Activated CD4-positive, alpha-beta T cell treated with anti-CD3 and anti-CD28 coated beads, Interleukin-2, amount 10 ng/mL, durations not matched to agents 7 days and 5 days (primary cell): Measurements from ENCODE around the gene EFEMP2. TPM values are rescaled to one million over a fixed set of nuclear protein-coding genes. Genes with fewer than 3 reads are reported as not detected.
"Not testable (repeated sequence)": the region's sequence is repeated elsewhere in the genome, so short reads cannot be mapped to it uniquely, and the experiment has no call there.

Experiments
- CTCF ChIA-PET: fragments of 350-600 bp; sonication (Branson Sonifier 250); formaldehyde crosslinking; loops from one replicate; lab custom pipeline; 2021; ENCODE audit warnings: antibody characterized with exemption; lab: Charles Lee
- POLR2A ChIA-PET: fragments of 350-600 bp; sonication (Branson Sonifier 250); formaldehyde crosslinking; loops from one replicate; lab custom pipeline; 2021; ENCODE audit warnings: antibody characterized with exemption; lab: Charles Lee
- DNase-seq: peaks from one replicate; pipeline ENCODE4 v3.0.0-alpha.2; 2020
- H3K27ac Mint-ChIP-seq: one replicate; pipeline ENCODE4 v1.8.0; 2021; ENCODE audit warnings: mild to moderate bottlenecking, moderate library complexity, mixed read lengths
- H3K27me3 Mint-ChIP-seq: one replicate; pipeline ENCODE4 v1.8.0; 2021; ENCODE audit warnings: mixed read lengths
- H3K36me3 Mint-ChIP-seq: one replicate; pipeline ENCODE4 v1.8.0; 2021; ENCODE audit warnings: low read depth, mixed read lengths
- H3K4me1 Mint-ChIP-seq: one replicate; pipeline ENCODE4 v1.8.0; 2021; ENCODE audit warnings: mixed read lengths
- H3K4me3 Mint-ChIP-seq: one replicate; pipeline ENCODE4 v1.8.0; 2021; ENCODE audit warnings: mild to moderate bottlenecking, moderate library complexity, mixed read lengths
- H3K9me3 Mint-ChIP-seq: one replicate; pipeline ENCODE4 v1.8.0; 2021; ENCODE audit warnings: mixed read lengths
- total RNA-seq, 2 experiments: library from RNA; stranded (reverse); gene quantifications; one replicate each; pipeline ENCODE4 v1.2.3, GENCODE V29; 2021

Gene EFEMP2
- total RNA-seq, 2 experiments from 2014 or later = 9.0 to 9.7 TPM

- peak overlapping the region; percentile 62 for H3K27ac Mint-ChIP-seq
- peaks cover 8% of the 10 kb centered on the region for H3K27me3 Mint-ChIP-seq
- ChIA-PET CTCF (interaction anchor here (0.9 to 24.2 kb wide), 4 partner anchors 10 to 47 kb away, joined by 3 to 590 read pairs (median 172); partner anchors contain the start of genes CCDC85B, CFL1, CTSW and EFEMP2), POLR2A (no interaction called here)
- DNase-seq = no peak
- H3K4me1 Mint-ChIP-seq = peaks cover 42% of the 10 kb centered on the region
- H3K4me3 Mint-ChIP-seq = peak overlapping the region; percentile 69
- H3K9me3 Mint-ChIP-seq = no peaks in the 10 kb centered on the region
- no peaks in the 10 kb centered on the region for H3K36me3 Mint-ChIP-seq
Observed at GRCh38 chr11:65898656-65899355, 26.2 kb upstream of the EFEMP2 start.

GRCh38 chr11:65897020-65897471, 24.4 kb upstream of the EFEMP2 start:
- Mint-ChIP-seq H3K9me3 (no peaks in the 10 kb centered on the region), H3K36me3 (peaks cover 5% of the 10 kb centered on the region), H3K4me3 (no peak overlapping the region), H3K4me1 (peaks cover 55% of the 10 kb centered on the region), H3K27ac (peak overlapping the region; percentile 41), H3K27me3 (peaks cover under 1% of the 10 kb centered on the region)
- CTCF ChIA-PET = interaction anchor here (24.0 to 24.2 kb wide), 2 partner anchors 8 to 27 kb away, joined by 340 to 590 read pairs; partner anchors contain the start of genes CCDC85B, CFL1, CTSW and EFEMP2
- no peak for DNase-seq
- POLR2A ChIA-PET = no interaction called here

GRCh38 chr11:65896034-65896999, 23.7 kb upstream of the EFEMP2 start:
- no peak for DNase-seq
- peak overlapping the region; percentile 6 for H3K27ac Mint-ChIP-seq
- peaks cover 53% of the 10 kb centered on the region for H3K4me1 Mint-ChIP-seq
- no peaks in the 10 kb centered on the region for H3K27me3 Mint-ChIP-seq
- peaks cover 5% of the 10 kb centered on the region for H3K36me3 Mint-ChIP-seq
- H3K9me3 Mint-ChIP-seq = no peaks in the 10 kb centered on the region
- POLR2A ChIA-PET = no interaction called here
- CTCF ChIA-PET = interaction anchor here (1.1 to 24.2 kb wide), 3 partner anchors 7 to 27 kb away, joined by 6 to 590 read pairs (median 340); partner anchors contain the start of genes CCDC85B, CFL1, CTSW and EFEMP2
- H3K4me3 Mint-ChIP-seq = no peak overlapping the region

GRCh38 chr11:65895482-65895981, 22.9 kb upstream of the EFEMP2 start:
- ChIA-PET CTCF (interaction anchor here (1.1 to 24.2 kb wide), 3 partner anchors 7 to 26 kb away, joined by 6 to 590 read pairs (median 340); partner anchors contain the start of genes CCDC85B, CFL1, CTSW and EFEMP2), POLR2A (no interaction called here)
- Mint-ChIP-seq H3K4me1 (peaks cover 46% of the 10 kb centered on the region), H3K9me3 (no peaks in the 10 kb centered on the region), H3K27ac (peak overlapping the region; percentile 50), H3K36me3 (peaks cover 5% of the 10 kb centered on the region), H3K4me3 (peak overlapping the region; percentile 37), H3K27me3 (no peaks in the 10 kb centered on the region)
- DNase-seq = no peak

- Mint-ChIP-seq H3K4me1 (peaks cover 58% of the 10 kb centered on the region), H3K27ac (peak overlapping the region; percentile 87)
Observed at GRCh38 chr11:65894034-65894591, 21.5 kb upstream of the EFEMP2 start.

GRCh38 chr11:65892661-65893317, 20.2 kb upstream of the EFEMP2 start:
- Mint-ChIP-seq H3K27me3 (no peaks in the 10 kb centered on the region), H3K36me3 (peaks cover 7% of the 10 kb centered on the region), H3K4me1 (peaks cover 63% of the 10 kb centered on the region), H3K27ac (peak overlapping the region; percentile 87), H3K4me3 (peak overlapping the region; percentile 90), H3K9me3 (no peaks in the 10 kb centered on the region)
- no peak for DNase-seq
- CTCF ChIA-PET = interaction anchor here (0.6 to 24.2 kb wide), 8 partner anchors 8 to 183 kb away, joined by 3 to 590 read pairs (median 4); partner anchors contain the start of genes AP5B1, C11orf68, CFL1 and CTSW
- POLR2A ChIA-PET = no interaction called here

More at GRCh38 chr11:65894034-65894591, 21.5 kb upstream of the EFEMP2 start:
- peak; percentile 54 for DNase-seq
- Mint-ChIP-seq H3K27me3 (no peaks in the 10 kb centered on the region), H3K36me3 (peaks cover 5% of the 10 kb centered on the region), H3K4me3 (peak overlapping the region; percentile 90), H3K9me3 (no peaks in the 10 kb centered on the region)
- ChIA-PET POLR2A (interaction anchor here (0.7 to 1.0 kb wide), 3 partner anchors 33 to 175 kb away, joined by 3 to 6 read pairs (median 5); partner anchors contain the start of gene CFL1), CTCF (interaction anchor here (0.6 to 24.2 kb wide), 7 partner anchors 9 to 189 kb away, joined by 3 to 590 read pairs (median 3); partner anchors contain the start of genes C11orf68, CFL1, CTSW and EFEMP2)

- POLR2A ChIA-PET, H3K9me3 Mint-ChIP-seq: not testable (repeated sequence)
Observed at GRCh38 chr11:65892137-65892540, 19.5 kb upstream of the EFEMP2 start.

GRCh38 chr11:65891219-65892136, 18.9 kb upstream of the EFEMP2 start:
- Mint-ChIP-seq H3K4me1 (peaks cover 70% of the 10 kb centered on the region), H3K9me3 (no peaks in the 10 kb centered on the region), H3K27ac (peak overlapping the region; percentile 87), H3K4me3 (peak overlapping the region; percentile 90), H3K36me3 (peaks cover 13% of the 10 kb centered on the region), H3K27me3 (no peaks in the 10 kb centered on the region)
- DNase-seq = no peak
- ChIA-PET POLR2A (interaction anchor here (0.9 to 1.5 kb wide), 3 partner anchors 10 to 32 kb away, joined by 3 to 9 read pairs (median 3); partner anchors contain the start of gene MUS81), CTCF (interaction anchor here (1.0 to 24.2 kb wide), 13 partner anchors 16 to 177 kb away, joined by 3 to 590 read pairs (median 5); partner anchors contain the start of genes AP5B1, C11orf68, CFL1 and CTSW)

More at GRCh38 chr11:65892137-65892540, 19.5 kb upstream of the EFEMP2 start:
- CTCF ChIA-PET = interaction anchor here (0.6 to 24.2 kb wide), 7 partner anchors 7 to 184 kb away, joined by 3 to 590 read pairs (median 22); partner anchors contain the start of genes AP5B1, C11orf68, CFL1 and CTSW
- peak overlapping the region; percentile 90 for H3K4me3 Mint-ChIP-seq
- H3K27ac Mint-ChIP-seq = peak overlapping the region; percentile 87
- not testable (repeated sequence) for H3K36me3 Mint-ChIP-seq, DNase-seq, H3K27me3 Mint-ChIP-seq
- peaks cover 69% of the 10 kb centered on the region for H3K4me1 Mint-ChIP-seq

- ChIA-PET CTCF (interaction anchor here (0.8 to 24.2 kb wide), 21 partner anchors 17 to 349 kb away, joined by 3 to 590 read pairs (median 5); partner anchors contain the start of genes AP5B1, C11orf68, CFL1 and CTSW), POLR2A (interaction anchor here (0.6 to 1.5 kb wide), 5 partner anchors 10 to 251 kb away, joined by 3 to 9 read pairs (median 3); partner anchors contain the start of gene MUS81)
- Mint-ChIP-seq H3K4me3 (peak within 1 kb of the TSS; percentile 90), H3K9me3 (no peaks in the 10 kb centered on the region), H3K4me1 (peaks cover 69% of the 10 kb centered on the region), H3K27me3 (no peaks in the 10 kb centered on the region), H3K36me3 (peaks cover 18% of the 10 kb centered on the region), H3K27ac (peak within 1 kb of the TSS; percentile 93)
- peak; percentile 99 for DNase-seq
Observed at GRCh38 chr11:65890324-65891218, 18.0 kb upstream of the EFEMP2 start, which contains the start of gene CCDC85B. Gene CCDC85B (plus strand): TSS chr11:65890673. CDS start chr11:65890784, 111 bp downstream.
